Stimulated activated naive CD4-positive, alpha-beta T cell treated with Interleukin-2 at 50 U/mL for 16 hours (primary cell): Measurements from ENCODE around the gene RBM20.

Experiments
- DNase-seq: peaks from one replicate; lab custom pipeline; 2025; lab: John Stamatoyannopoulos, UW

The RBM20 gene

GRCh38 chr10:110872984-110873923, 229.1 kb downstream of the RBM20 start:
- DNase-seq, result no peak

- DNase-seq, result no peak
Measured at GRCh38 chr10:110873951-110874350, 229.8 kb downstream of the RBM20 start.

GRCh38 chr10:110876000-110876399, 231.9 kb downstream of the RBM20 start:
- DNase-seq, result no peak

- no peak for DNase-seq
Measured at GRCh38 chr10:110876788-110877187, 232.7 kb downstream of the RBM20 start.

- DNase-seq, result no peak
Measured at GRCh38 chr10:110880012-110880411, 235.9 kb downstream of the RBM20 start.

GRCh38 chr10:110881247-110881646, 237.1 kb downstream of the RBM20 start:
- no peak for DNase-seq

- no peak for DNase-seq
Measured at GRCh38 chr10:110881905-110882304, 237.8 kb downstream of the RBM20 start.

- no peak for DNase-seq
Measured at GRCh38 chr10:110883924-110884323, 239.8 kb downstream of the RBM20 start.

- DNase-seq, result no peak
Measured at GRCh38 chr10:110885932-110886674, 242.0 kb downstream of the RBM20 start.

- DNase-seq, result no peak
Measured at GRCh38 chr10:110887560-110887959, 243.4 kb downstream of the RBM20 start.
